ENCODE measurements around the gene LRRC8D. TPM values are rescaled to one million over a fixed set of nuclear protein-coding genes. Genes with fewer than 3 reads are reported as not detected.
"Not testable (repeated sequence)": the region's sequence is repeated elsewhere in the genome, so short reads cannot be mapped to it uniquely, and the experiment has no call there.

The LRRC8D gene
- total RNA-seq, 1 donor from 2014 or later: 40.0 TPM

DNA sequence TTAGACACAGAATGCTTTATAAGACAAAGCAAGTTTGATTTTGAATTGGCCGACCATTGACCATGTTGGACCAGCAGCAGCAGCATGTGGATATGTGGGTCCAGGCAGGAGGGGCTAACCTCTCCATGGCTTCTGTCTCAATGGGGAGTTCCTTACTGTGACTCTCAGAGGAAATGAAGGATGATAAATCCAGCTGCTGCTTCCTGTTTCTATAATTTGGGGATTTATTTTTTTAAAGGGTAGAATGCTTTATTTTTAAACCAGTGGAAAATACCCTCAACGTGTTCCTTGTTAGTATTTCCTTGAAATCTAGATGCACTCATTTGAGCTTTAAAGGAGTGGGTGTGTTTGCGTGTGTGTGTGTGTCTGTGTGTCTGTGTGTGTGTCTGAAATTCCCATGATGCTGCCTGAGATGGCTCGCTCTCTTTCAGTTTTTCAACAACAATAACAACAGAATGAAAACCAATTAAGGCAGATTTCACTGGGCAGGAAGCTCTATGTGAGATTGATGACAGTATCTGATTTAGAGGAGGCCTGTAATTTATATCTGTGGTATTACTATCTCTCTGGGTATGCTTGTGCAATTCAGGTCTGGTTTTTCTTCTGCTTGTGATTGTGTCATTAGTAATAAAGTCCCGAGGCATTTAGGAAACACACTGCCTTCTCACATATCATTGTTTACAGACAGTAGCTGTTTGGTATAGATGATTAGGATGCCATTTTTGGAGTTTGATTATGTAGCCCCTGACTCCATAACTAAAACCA is 88.0 kb downstream of the LRRC8D start:
- intact Hi-C loops (cut with micrococcal nuclease): no loop called here

DNA sequence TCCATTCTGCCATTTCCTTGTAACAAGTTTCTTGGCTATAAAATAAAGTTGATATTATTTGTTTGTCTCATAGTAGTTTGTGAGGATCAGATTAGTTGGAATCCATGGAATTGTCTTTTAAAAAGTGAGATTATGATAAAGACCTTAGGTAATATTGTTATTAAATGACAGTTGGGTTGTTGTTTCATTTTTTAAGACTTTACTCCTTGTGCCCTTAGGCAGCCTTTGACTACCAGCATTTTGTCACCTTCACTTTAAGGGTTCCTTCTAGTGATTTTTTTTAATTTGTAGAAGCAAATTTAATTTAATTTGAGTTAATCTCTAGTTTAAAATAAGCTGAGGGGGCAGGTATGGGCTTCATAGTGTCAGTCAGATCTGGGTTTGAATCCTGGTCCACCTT is 89.4 kb downstream of the LRRC8D start:
- intact Hi-C loops (cut with micrococcal nuclease): no loop called here

DNA sequence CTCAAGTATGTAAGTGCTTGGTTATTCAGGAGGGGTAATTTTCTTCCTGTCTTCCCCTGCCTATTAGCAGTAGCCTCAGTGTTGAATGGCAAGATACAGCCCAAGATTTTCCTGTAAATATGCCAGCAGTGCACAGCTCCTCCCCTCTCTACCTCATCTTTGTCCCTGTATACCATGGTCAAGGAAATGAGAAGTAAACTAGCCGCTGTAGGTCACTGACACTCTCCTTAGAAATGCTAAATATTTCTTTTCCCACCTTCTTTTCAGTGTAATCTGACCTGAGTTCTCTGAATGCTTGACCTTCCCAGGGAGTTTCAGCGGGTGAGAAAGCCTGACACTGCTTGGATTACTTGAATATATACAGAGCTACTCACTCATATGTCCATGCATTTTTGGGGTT is 89.9 kb downstream of the LRRC8D start:
- intact Hi-C loops (cut with micrococcal nuclease): no loop called here

DNA sequence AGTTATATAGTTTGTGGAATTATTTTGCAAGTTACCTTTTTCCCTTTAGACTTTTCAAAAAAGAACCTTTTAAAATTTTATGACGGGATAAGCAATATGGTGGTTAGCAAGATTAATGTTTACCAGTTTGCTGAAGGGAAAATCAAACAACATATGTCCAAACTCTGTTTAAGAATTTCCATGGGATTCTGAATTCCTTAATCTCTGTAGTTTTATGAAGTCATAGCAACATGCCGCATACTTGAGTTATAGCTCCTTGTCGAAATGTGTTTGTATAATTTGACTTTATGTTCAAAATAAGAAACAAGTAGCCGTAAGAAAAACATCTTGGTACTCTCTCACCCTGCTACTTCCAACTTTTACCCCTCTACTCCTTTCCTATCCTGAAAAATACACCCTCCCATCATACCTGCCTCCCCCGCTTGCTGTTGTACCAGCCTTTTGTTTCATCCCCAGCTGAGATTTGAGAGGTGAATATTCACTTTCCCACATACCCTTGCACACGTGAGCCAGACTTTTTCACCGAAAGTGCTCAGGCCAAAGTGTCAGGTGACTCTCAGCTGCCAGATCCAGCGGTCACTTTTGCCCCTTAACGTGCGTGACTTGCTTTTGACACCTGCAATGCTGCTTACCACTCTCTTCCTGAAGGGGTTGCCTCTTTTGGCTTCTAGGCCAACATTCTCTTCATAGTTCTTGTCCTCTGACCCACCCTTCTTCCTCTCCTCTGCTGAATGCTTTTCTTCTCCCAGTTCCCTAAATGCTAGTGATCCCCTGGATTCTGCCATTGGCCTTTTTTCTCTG is 90.6 kb downstream of the LRRC8D start:
- intact Hi-C loops (cut with micrococcal nuclease): no loop called here

DNA sequence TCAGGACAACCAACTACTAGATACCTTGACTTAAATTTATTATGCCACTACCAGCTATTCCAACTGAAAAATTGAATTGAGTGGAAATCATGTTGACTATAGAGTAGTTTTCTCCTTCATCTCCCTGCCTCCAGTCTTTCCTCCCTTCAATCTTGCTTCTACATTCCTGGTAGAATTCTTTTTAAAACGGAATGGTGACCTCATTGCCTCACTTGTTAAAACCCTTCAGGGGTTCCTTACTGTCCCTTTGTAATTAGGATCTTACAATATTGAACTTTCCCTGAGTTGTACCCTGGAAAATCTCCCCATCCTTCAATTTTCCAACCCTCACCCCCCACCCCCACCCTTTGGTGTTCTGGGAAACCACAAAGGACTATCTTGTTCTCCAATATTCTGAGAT is 91.2 kb downstream of the LRRC8D start:
- intact Hi-C loops (cut with micrococcal nuclease): no loop called here

DNA sequence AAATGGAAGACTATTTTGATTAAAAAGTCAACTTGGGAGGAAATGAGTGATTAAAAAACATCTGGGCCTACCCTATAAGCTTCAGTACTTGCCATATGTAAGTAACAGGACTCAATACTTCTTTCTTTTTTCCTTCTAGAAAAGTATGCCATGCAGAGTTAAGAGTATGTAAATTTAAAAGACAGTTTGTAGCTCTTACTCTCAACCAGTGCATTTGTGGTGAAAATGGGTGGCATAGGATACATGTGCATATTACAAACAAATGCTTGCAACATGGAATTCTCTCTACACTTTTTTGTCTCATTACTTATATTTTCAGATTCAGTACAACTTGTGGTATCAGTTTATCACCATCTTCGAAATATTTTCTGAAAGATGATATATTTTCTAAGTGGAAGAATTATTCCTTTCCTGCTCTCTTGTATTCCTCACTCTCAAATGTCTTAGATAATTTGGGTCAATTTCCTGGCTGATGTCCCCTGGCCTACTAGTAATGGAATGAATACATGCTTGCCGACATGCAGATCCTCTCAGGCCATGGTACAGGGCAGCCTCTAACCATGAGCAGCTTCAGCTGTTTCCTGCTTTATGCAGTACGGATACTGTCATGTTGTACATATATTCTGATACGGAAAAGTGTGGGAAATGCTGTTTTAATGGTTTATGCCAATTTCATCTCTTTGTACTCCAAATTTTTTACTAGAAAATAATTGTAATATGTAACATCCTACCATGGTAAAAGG is 92.7 kb downstream of the LRRC8D start:
- intact Hi-C loops (cut with micrococcal nuclease): no loop called here

DNA sequence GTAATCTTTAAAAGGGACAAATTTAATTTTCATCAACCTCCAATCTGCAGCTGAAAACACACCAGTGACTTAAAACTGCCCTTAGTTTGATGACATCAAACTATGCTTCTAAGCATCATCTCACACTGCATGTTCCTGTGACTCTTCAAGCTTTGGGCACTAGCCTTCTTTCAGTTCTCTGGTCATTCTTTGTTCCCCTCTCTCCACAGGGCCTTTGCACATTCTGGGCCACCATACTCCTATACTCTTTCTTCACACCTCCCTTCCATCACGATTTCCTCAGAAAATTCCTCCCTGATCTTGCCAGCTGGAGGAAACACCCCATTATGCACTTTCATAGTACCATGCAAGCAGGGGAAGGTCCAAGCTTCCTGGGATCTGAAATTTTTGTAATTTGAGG is 96.5 kb downstream of the LRRC8D start:
- intact Hi-C loops (cut with micrococcal nuclease): no loop called here

DNA sequence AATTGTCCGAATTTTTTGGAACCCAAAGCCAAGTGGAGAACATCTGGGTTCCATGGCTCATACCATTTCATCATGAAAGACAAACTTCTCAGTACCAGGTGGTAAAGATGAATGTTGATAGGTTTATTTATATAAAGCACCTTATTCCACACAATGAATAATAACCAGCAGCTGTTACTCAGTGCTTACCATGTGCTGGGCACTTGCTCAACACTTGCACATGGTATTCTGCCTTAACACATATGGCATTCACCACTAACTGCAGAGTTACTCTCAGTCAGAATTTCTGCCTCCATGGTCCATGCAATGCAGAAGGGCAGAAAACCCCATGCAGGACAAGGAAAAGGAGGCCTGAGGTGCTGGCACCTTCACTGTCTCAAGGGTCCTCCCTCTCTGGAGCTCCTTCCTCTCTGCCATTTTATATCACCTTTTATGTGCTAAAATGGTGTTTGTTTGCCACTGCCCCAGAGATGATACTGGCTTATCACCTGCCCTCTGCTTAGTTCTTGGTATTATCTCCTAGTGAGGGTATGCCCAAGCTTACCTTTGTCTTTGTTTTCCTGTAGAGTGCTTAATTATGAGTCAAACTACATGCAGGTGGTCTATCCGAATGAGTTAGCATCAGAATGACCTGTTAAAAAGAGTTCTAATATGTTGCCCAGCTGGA is 97.4 kb downstream of the LRRC8D start:
- intact Hi-C loops (cut with micrococcal nuclease): no loop called here

DNA sequence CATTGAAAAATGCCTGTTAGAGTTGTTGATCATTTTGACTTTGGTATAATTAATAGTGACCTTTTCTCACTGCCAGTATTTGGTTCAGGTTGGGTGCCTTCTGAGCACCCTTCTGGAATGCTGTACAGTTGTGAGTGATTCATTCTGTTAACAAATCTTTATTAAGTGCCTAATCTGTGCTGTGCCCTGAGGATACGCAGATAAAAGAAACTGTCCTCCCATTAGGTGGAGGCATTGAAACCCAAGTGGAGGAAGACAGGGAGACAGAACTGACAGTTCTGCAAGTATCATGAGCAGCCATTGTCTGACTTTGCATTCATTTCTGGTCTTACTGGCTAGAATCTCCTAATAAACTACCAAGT is 97.9 kb downstream of the LRRC8D start:
- intact Hi-C loops (cut with micrococcal nuclease): no loop called here

DNA sequence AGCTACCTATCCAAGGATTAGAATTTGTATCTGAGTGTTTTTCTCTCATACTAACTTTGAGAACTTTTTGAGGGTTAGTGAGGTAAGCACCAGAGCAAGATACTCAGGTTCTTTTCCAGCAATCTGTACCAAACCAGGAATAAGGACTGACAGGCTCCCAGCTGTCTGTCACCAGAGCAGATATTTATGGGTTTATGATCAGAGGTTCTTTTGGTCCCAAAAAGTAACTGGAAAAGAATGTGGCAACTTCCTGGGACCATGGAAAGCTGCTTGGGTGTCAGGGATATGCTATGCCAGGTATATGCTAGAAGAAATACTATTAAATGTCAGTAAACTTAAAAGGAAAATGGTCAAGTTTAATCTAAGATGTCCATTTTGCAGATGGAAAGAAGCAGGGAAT is 98.3 kb downstream of the LRRC8D start:
- intact Hi-C loops (cut with micrococcal nuclease): no loop called here

DNA sequence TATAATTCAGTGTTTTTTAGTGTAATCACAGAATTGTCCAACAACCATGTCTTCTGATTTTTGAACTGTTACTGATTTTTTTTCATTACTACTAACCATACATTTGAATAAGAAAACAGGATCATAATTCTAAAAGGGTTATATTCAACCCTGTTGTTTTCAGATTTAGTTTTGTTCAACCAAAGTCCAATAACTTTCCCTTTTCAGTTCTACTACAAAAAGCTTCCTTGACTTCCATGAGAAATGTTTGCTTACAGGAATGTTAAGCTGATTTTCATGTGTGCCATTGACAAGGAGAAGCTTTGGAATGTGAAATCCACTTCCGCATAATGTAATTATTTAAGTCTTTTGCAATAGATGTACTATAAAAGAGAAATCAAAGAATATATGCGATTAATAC is 102.1 kb downstream of the LRRC8D start:
- intact Hi-C loops (cut with micrococcal nuclease): no loop called here

DNA sequence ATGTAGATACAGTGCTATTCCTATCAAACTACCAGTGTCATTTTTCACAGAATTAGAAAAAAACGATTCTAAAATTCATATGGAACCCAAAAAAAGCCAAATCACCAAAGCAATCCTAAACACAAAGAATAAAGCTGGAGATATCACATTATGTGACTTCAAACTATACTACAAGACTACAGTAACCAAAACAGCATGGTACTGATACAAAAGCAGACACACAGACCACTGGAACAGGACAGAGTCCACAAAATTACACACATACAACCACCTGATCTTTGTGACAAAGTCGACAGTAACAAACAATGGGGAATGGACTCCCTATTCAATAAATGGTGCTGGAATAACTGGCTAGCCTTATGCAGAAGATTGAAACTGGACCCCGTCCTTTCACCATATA is 102.7 kb downstream of the LRRC8D start:
- intact Hi-C loops (cut with micrococcal nuclease): no loop called here

DNA sequence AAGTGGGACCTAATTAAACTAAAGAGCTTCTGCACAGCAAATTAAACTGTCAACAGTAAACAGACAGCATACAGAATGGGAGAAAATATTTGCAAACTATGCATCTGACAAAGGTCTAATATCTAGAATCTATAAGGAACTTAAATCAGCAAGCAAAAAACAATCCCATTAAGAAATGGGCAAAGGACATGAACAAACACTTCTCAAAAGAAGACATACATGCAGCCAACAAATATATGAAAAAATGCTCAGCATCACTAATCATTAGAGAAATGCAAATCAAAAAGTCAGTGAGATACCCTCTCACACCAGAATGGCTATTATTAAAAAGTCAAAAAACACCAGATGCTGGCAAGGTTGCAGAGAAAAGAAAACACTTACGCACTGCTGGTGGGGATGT is 103.2 kb downstream of the LRRC8D start:
- intact Hi-C loops (cut with micrococcal nuclease): not testable (repeated sequence)

DNA sequence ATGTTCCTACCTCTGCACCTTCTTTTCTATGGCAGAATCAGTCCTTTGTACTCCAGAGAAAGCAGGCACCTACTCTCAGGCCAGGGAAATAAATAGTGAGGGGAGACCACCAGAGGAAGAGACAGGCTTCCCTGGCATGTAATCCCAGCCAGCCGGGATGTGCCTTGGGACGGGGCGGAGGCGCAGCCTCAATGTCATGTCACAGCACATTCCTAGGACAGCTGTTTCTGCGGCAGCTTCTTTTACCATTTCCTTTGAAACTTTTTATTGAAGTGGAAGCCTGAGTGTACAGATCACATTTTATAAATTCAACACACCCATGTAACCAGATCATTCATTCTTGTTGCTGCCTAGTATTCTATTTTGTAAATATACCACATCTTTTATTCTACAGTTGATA is 106.2 kb downstream of the LRRC8D start:
- intact Hi-C loops (cut with micrococcal nuclease): no loop called here

DNA sequence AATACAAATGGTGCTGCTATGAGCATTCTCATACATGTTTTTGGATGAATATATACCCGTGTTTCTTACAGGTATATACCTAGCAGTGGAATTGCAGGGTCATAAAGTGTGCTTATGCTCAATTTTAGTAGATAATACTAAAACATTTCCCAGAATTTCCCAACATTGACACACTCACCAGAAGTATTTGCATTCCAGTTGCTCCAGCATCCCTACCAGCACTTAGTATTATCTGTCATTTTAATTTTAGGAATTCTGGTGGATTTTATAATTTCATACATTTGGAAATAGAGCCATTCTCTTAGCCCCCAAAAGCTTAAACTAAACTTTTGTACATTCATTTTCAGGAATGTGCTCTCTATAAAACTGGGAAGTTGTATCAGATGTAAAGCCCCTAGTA is 106.6 kb downstream of the LRRC8D start:
- intact Hi-C loops (cut with micrococcal nuclease): no loop called here

DNA sequence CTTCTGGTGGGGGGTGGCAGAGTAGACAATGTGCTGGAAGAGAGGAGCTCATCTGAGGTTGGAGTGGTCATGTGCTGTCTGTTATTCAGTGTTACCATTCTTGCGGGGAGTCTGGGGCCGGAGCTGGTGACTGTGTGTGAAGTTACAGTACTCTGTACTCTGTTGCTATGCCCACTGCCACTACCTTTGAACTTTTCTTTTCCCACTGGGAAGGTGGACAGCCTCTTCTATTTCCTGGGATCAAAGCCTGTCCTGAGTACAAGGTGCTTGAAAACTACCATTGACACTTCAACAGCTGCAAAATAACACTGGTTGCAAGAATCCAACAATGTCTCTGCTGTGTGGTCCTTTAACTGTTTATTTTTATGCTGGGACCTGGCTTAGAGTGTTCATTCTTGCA is 107.7 kb downstream of the LRRC8D start:
- intact Hi-C loops (cut with micrococcal nuclease): no loop called here

DNA sequence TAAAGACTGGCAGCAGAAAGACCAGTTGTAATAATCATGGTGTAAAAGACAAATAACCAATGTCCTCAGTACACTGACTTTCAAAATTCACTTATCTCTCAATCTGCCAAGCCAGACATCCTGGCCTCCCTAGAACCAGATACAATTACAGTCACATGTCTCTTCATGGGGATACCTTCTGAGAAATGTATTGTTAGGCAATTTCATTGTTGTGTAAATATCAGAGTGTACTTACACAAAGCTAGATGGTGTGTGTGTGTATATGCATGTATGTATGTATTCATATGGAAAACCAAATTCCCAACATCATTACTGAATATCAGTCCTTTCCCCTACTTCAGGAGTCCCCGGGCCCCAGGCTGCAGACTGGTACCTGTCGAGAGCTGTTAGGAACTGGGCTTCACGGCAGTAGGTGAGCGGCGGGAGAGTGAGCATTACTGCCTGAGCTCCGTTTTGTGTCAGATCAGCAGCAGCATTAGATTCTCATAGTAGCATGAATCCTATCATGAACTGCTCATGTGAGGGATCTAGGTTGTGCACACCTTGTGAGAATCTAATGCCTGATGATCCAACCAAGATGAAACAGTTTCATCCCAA is 108.7 kb downstream of the LRRC8D start:
- intact Hi-C loops (cut with micrococcal nuclease): no loop called here

DNA sequence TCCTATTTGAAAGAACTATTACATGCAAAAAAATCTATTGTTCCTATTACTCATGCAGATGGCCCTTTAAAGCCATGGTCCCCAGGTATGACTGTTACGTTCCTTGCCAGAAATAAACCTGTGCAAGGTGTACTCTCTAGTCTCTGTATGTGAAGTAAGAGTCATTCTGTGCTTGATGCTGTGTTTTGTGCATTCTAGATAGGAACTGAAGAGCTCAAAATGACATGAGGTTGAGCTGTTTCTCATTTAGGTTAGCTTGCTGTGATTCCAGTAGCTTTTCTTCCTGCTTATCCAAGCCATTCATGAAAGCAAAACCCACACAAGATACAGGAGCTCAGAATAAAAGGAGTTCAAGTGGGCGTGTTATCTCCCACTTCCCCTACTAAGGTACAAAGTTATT is 109.7 kb downstream of the LRRC8D start:
- intact Hi-C loops (cut with micrococcal nuclease): no loop called here

DNA sequence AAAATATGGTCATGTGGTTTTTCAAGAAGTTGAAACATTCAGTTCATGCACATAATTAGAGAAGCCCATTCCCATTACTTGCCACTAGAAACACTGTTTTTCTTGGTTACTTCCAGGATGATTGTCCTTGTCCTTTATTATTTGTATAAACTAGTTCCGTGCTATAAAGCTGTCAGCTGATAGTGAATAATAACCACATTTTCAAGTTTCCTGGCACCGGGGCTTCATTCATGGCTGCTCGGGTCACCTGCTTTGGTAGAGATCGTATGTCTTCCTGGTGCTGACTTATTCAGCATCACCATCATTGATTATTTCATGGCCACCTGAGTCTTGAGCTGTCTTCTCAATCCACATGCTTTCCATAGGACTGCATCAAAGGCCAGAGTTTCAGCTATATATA is 111.1 kb downstream of the LRRC8D start:
- intact Hi-C loops (cut with micrococcal nuclease): no loop called here

DNA sequence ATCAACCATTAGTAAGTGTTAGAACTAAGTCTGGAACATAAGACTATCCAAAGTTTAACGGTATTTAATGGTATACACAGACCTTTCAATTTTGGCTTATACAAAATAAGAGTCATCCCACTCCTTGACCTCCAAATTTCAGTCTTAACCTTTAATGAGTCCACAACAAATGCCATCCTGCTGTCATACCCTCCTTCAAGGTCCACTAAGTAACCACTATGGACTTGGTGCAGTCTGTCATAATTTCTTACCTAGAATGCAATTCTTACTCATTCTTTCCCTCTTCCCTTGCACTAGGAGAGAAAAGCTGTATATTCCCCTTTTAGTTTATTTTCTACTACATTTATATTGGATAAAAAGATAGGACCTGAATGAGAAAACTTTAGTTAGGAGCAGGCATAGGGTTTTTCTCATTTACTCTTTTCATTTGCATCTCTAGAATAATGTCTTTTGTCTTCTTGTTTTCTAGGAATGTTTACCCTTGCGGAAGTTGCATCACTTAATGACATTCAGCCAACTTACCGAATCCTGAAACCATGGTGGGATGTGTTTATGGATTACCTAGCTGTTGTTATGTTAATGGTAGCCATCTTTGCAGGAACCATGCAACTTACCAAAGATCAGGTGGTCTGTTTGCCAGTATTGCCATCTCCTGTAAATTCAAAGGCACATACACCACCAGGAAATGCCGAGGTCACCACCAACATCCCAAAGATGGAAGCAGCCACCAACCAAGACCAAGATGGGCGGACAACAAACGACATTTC is 111.9 kb downstream of the LRRC8D start:
- intact Hi-C loops (cut with micrococcal nuclease): no loop called here

DNA sequence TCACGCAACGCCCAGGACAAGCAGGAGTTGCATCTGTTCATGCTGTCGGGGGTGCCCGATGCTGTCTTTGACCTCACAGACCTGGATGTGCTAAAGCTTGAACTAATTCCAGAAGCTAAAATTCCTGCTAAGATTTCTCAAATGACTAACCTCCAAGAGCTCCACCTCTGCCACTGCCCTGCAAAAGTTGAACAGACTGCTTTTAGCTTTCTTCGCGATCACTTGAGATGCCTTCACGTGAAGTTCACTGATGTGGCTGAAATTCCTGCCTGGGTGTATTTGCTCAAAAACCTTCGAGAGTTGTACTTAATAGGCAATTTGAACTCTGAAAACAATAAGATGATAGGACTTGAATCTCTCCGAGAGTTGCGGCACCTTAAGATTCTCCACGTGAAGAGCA is 113.6 kb downstream of the LRRC8D start:
- intact Hi-C loops (cut with micrococcal nuclease): no loop called here
